ENCODE measurements around the gene POMT1.

Gene POMT1

DNA sequence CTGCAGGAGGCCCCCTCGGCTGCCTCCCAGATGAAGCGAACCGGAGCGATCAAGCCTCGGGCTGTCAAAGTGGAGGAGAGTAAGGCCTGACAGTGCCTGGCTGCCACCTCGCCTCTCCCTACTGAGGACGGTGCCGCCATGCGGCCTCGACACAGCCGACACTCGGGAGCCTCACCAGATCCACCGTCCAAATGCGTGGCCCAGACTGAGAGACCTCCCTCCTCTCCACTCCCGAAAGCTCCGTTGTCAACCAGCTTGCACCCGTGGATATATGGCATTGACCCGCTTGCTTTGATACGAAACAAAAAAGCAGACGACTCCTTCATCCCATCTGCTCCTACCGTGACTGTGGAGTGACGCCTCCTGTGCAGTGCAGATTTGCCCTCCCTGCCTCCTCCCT is 6.9 kb upstream of the POMT1 start:
- H3K27ac ChIP-seq (ENCODE audit: insufficient read depth in 1 of 2, low read depth in 1 of 2, low read length in 2 of 2, poor library complexity in 1 of 2, severe bottlenecking in 2 of 2), result no peak overlapping the region
- peaks cover 0 to 1% (median under 1%) of the 10 kb centered on the region in 4 experiments for H3K4me1 ChIP-seq (ENCODE audit: control extremely low read depth in 1 of 4, control insufficient read depth in 4 of 4, insufficient read depth in 4 of 4, low read length in 3 of 4)
- ChIA-PET CTCF (interaction anchor here (0.6 kb wide), 1 partner anchor 32 kb away, joined by 8 read pairs; no protein-coding TSS in a partner anchor), POLR2A (no interaction called here)
- no peak for DNase-seq
- peaks cover 20 to 95% (median 83%) of the 10 kb centered on the region in 4 experiments for H3K36me3 ChIP-seq (ENCODE audit: control insufficient read depth in 4 of 4, insufficient read depth in 4 of 4, low read length in 3 of 4)
- no peaks in the 10 kb centered on the region for H3K27me3 ChIP-seq (replicated peaks in 2 of 5; ENCODE audit: control insufficient read depth in 4 of 5, insufficient read depth in 5 of 5, low read length in 4 of 5)
- WGBS (ENCODE audit: insufficient coverage), result 97% methylated on average over 22 of the region's 22 CpGs
- no peaks in the 10 kb centered on the region for H3K9me3 ChIP-seq (ENCODE audit: control extremely low read depth in 1 of 5, control insufficient read depth in 4 of 5, insufficient read depth in 2 of 5, low read depth in 1 of 5, low read length in 4 of 5)
- H3K4me3 ChIP-seq (ENCODE audit: control insufficient read depth in 1 of 7, extremely low read depth in 1 of 7, insufficient read depth in 4 of 7, low read depth in 2 of 7, low read length in 6 of 7), result no peak overlapping the region

DNA sequence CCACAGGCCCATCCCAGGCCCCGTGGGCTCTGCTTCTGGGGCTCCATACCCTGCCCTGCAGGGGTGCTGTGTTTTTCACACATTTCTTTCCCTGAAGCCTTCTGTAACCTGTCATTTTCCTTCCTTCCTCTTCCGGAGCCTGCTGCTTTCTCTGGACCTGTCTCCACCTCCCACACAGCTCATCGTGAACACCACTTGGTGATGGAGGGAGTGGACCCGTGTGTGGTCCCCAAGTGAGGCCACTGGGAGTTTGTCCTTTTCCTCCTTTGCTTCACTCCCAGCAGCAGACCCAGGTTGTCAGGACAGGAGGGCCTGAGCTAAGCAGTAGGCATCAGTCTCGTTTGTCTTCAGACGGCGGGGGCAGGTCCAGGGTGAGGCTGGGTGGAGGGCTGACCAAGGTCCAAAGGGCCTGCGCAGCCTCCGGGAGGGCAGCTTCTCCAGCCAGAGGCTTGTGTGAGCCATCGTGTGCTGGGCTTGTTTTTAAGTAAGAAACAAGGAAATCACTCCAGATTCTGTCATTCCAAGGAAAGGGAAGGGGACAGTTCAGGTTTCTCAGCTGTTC is 5.8 kb upstream of the POMT1 start:
- no peaks in the 10 kb centered on the region for H3K9me3 ChIP-seq (ENCODE audit: control extremely low read depth in 1 of 5, control insufficient read depth in 4 of 5, insufficient read depth in 2 of 5, low read depth in 1 of 5, low read length in 4 of 5)
- ChIA-PET CTCF (interaction anchor here (1.4 kb wide), 3 partner anchors 9 to 95 kb away, joined by 3 read pairs; no protein-coding TSS in a partner anchor), POLR2A (no interaction called here)
- H3K27me3 ChIP-seq (replicated peaks in 2 of 5; ENCODE audit: control insufficient read depth in 4 of 5, insufficient read depth in 5 of 5, low read length in 4 of 5), result no peaks in the 10 kb centered on the region
- 92% methylated on average over 9 of the region's 10 CpGs for WGBS (ENCODE audit: insufficient coverage)
- peaks cover 16 to 84% (median 73%) of the 10 kb centered on the region in 4 experiments for H3K36me3 ChIP-seq (ENCODE audit: control insufficient read depth in 4 of 4, insufficient read depth in 4 of 4, low read length in 3 of 4)
- peaks cover 0 to 9% (median 4%) of the 10 kb centered on the region in 4 experiments for H3K4me1 ChIP-seq (ENCODE audit: control extremely low read depth in 1 of 4, control insufficient read depth in 4 of 4, insufficient read depth in 4 of 4, low read length in 3 of 4)
- no peak overlapping the region for H3K27ac ChIP-seq (ENCODE audit: insufficient read depth in 1 of 2, low read depth in 1 of 2, low read length in 2 of 2, poor library complexity in 1 of 2, severe bottlenecking in 2 of 2)
- DNase-seq, result no peak
- no peak overlapping the region for H3K4me3 ChIP-seq (ENCODE audit: control insufficient read depth in 1 of 7, extremely low read depth in 1 of 7, insufficient read depth in 4 of 7, low read depth in 2 of 7, low read length in 6 of 7)

GRCh38 chr9:131499254-131499767 is 3.4 kb upstream of the POMT1 start:
- 95% methylated on average over 7 of the region's 7 CpGs for WGBS (ENCODE audit: insufficient coverage)
- no peaks in the 10 kb centered on the region for H3K27me3 ChIP-seq (replicated peaks in 2 of 5; ENCODE audit: control insufficient read depth in 4 of 5, insufficient read depth in 5 of 5, low read length in 4 of 5)
- peaks cover 0 to 28% (median 19%) of the 10 kb centered on the region in 4 experiments for H3K4me1 ChIP-seq (ENCODE audit: control extremely low read depth in 1 of 4, control insufficient read depth in 4 of 4, insufficient read depth in 4 of 4, low read length in 3 of 4)
- no peak overlapping the region for H3K4me3 ChIP-seq (ENCODE audit: control insufficient read depth in 1 of 7, extremely low read depth in 1 of 7, insufficient read depth in 4 of 7, low read depth in 2 of 7, low read length in 6 of 7)
- POLR2A ChIA-PET, result interaction anchor here (0.9 kb wide), 1 partner anchor 19 kb away, joined by 3 read pairs; no protein-coding TSS in a partner anchor
- DNase-seq, result no peak
- CTCF ChIA-PET, result interaction anchor here (0.7 kb wide), 1 partner anchor 11 kb away, joined by 4 read pairs; no protein-coding TSS in a partner anchor
- H3K9me3 ChIP-seq (ENCODE audit: control extremely low read depth in 1 of 5, control insufficient read depth in 4 of 5, insufficient read depth in 2 of 5, low read depth in 1 of 5, low read length in 4 of 5), result no peaks in the 10 kb centered on the region
- peaks cover 9 to 60% (median 52%) of the 10 kb centered on the region in 4 experiments for H3K36me3 ChIP-seq (ENCODE audit: control insufficient read depth in 4 of 4, insufficient read depth in 4 of 4, low read length in 3 of 4)
- no peak overlapping the region for H3K27ac ChIP-seq (ENCODE audit: insufficient read depth in 1 of 2, low read depth in 1 of 2, low read length in 2 of 2, poor library complexity in 1 of 2, severe bottlenecking in 2 of 2)

GRCh38 chr9:131500377-131500776 is 2.3 kb upstream of the POMT1 start:
- peaks cover 9 to 50% (median 42%) of the 10 kb centered on the region in 4 experiments for H3K36me3 ChIP-seq (ENCODE audit: control insufficient read depth in 4 of 4, insufficient read depth in 4 of 4, low read length in 3 of 4)
- no peak for DNase-seq
- POLR2A ChIA-PET, result no interaction called here

GRCh38 chr9:131500939-131501541 is 1.7 kb upstream of the POMT1 start:
- peak; percentile 34 to 73 (median 66) for DNase-seq
- Histone ChIP-seq H3K27ac (ENCODE audit: insufficient read depth in 1 of 2, low read depth in 1 of 2, low read length in 2 of 2, poor library complexity in 1 of 2, severe bottlenecking in 2 of 2) (no peak overlapping the region), H3K27me3 (replicated peaks in 2 of 5; ENCODE audit: control insufficient read depth in 4 of 5, insufficient read depth in 5 of 5, low read length in 4 of 5) (no peaks in the 10 kb centered on the region), H3K36me3 (ENCODE audit: control insufficient read depth in 4 of 4, insufficient read depth in 4 of 4, low read length in 3 of 4) (peaks cover 7 to 43% (median 35%) of the 10 kb centered on the region in 4 experiments), H3K9me3 (ENCODE audit: control extremely low read depth in 1 of 5, control insufficient read depth in 4 of 5, insufficient read depth in 2 of 5, low read depth in 1 of 5, low read length in 4 of 5) (no peaks in the 10 kb centered on the region), H3K4me3 (ENCODE audit: control insufficient read depth in 1 of 7, extremely low read depth in 1 of 7, insufficient read depth in 4 of 7, low read depth in 2 of 7, low read length in 6 of 7) (no peak overlapping the region), H3K4me1 (ENCODE audit: control extremely low read depth in 1 of 4, control insufficient read depth in 4 of 4, insufficient read depth in 4 of 4, low read length in 3 of 4) (peaks cover 0 to 31% (median 20%) of the 10 kb centered on the region in 4 experiments)
- ChIA-PET POLR2A (interaction anchor here (0.6 kb wide), 1 partner anchor 236 kb away, joined by 3 read pairs; no protein-coding TSS in a partner anchor), CTCF (interaction anchor here (0.7 kb wide), 1 partner anchor 244 kb away, joined by 4 read pairs; no protein-coding TSS in a partner anchor)
- whole genome bisulfite sequencing (ENCODE audit: insufficient coverage), result 83% methylated on average over 5 of the region's 5 CpGs

More at GRCh38 chr9:131500377-131500776, 2.3 kb upstream of the POMT1 start:
- CTCF ChIA-PET, result interaction anchor here (0.7 to 0.9 kb wide), 2 partner anchors 11 to 245 kb away, joined by 3 to 4 read pairs; no protein-coding TSS in a partner anchor
- no peak overlapping the region for H3K4me3 ChIP-seq (ENCODE audit: control insufficient read depth in 1 of 7, extremely low read depth in 1 of 7, insufficient read depth in 4 of 7, low read depth in 2 of 7, low read length in 6 of 7)
- no peak overlapping the region for H3K27ac ChIP-seq (ENCODE audit: insufficient read depth in 1 of 2, low read depth in 1 of 2, low read length in 2 of 2, poor library complexity in 1 of 2, severe bottlenecking in 2 of 2)
- peaks cover 0 to 31% (median 20%) of the 10 kb centered on the region in 4 experiments for H3K4me1 ChIP-seq (ENCODE audit: control extremely low read depth in 1 of 4, control insufficient read depth in 4 of 4, insufficient read depth in 4 of 4, low read length in 3 of 4)
- 84% methylated on average over 10 of the region's 12 CpGs for WGBS (ENCODE audit: insufficient coverage)
- no peaks in the 10 kb centered on the region for H3K27me3 ChIP-seq (replicated peaks in 2 of 5; ENCODE audit: control insufficient read depth in 4 of 5, insufficient read depth in 5 of 5, low read length in 4 of 5)
- no peaks in the 10 kb centered on the region for H3K9me3 ChIP-seq (ENCODE audit: control extremely low read depth in 1 of 5, control insufficient read depth in 4 of 5, insufficient read depth in 2 of 5, low read depth in 1 of 5, low read length in 4 of 5)

GRCh38 chr9:131503626-131504465 is 1.1 kb downstream of the POMT1 start:
- H3K36me3 ChIP-seq (ENCODE audit: control insufficient read depth in 4 of 4, insufficient read depth in 4 of 4, low read length in 3 of 4), result peaks cover 5 to 24% (median 19%) of the 10 kb centered on the region in 4 experiments
- H3K4me3 ChIP-seq (ENCODE audit: control insufficient read depth in 1 of 7, extremely low read depth in 1 of 7, insufficient read depth in 4 of 7, low read depth in 2 of 7, low read length in 6 of 7), result peak overlapping the region; percentile 60 to 91 (median 81)
- CTCF ChIA-PET, result interaction anchor here (1.1 kb wide), 1 partner anchor 25 kb away, joined by 4 read pairs; no protein-coding TSS in a partner anchor
- H3K27me3 ChIP-seq (replicated peaks in 2 of 5; ENCODE audit: control insufficient read depth in 4 of 5, insufficient read depth in 5 of 5, low read length in 4 of 5), result no peaks in the 10 kb centered on the region
- POLR2A ChIA-PET, result interaction anchor here (0.6 kb wide), 1 partner anchor 295 kb away, joined by 3 read pairs; no protein-coding TSS in a partner anchor
- H3K4me1 ChIP-seq (ENCODE audit: control extremely low read depth in 1 of 4, control insufficient read depth in 4 of 4, insufficient read depth in 4 of 4, low read length in 3 of 4), result peaks cover 0 to 31% (median 20%) of the 10 kb centered on the region in 4 experiments
- H3K27ac ChIP-seq (ENCODE audit: insufficient read depth in 1 of 2, low read depth in 1 of 2, low read length in 2 of 2, poor library complexity in 1 of 2, severe bottlenecking in 2 of 2), result no peak overlapping the region
- no peaks in the 10 kb centered on the region for H3K9me3 ChIP-seq (ENCODE audit: control extremely low read depth in 1 of 5, control insufficient read depth in 4 of 5, insufficient read depth in 2 of 5, low read depth in 1 of 5, low read length in 4 of 5)
- DNase-seq, result peak; percentile 47 to 79 (median 77)
- 32% methylated on average over 28 of the region's 32 CpGs for WGBS (ENCODE audit: insufficient coverage)
